Keratinocyte (primary cell): ENCODE results near the gene PRSS12. TPM values are rescaled to one million over a fixed set of nuclear protein-coding genes. Genes with fewer than 3 reads are reported as not detected.
"Not testable (repeated sequence)": the region's sequence is repeated elsewhere in the genome, so short reads cannot be mapped to it uniquely, and the experiment has no call there.

Source experiments
- DNase-seq: peaks from one replicate; pipeline ENCODE4 v3.0.0-alpha.2; 2011; ENCODE audit warnings: low read depth, missing footprints, low spot score
- FAIRE-seq: peaks from 2 replicates; lab custom pipeline; 2011; peaks lifted over from hg19 to GRCh38; lab: Jason Lieb, UNC
- H2AFZ ChIP-seq: 2 replicates; pipeline ENCODE4 v1.6.0; 2012; ENCODE audit warnings: low read length, control low read depth, inconsistent platforms; ENCODE audit not compliant: control insufficient read depth
- H3K27ac ChIP-seq: 2 replicates; pipeline ENCODE4 v1.5.1; 2011; ENCODE audit warnings: low read length; ENCODE audit not compliant: control insufficient read depth, insufficient read depth
- H3K27me3 ChIP-seq: 3 replicates; pipeline ENCODE4 v1.6.0; 2011; ENCODE audit warnings: low read length; ENCODE audit not compliant: control insufficient read depth, insufficient read depth; ENCODE audit errors: extremely low read depth
- H3K36me3 ChIP-seq, 2 experiments: 2 replicates in 1 of 2; 3 replicates in 1 of 2; pipeline ENCODE4 v1.5.1; 2011; ENCODE audit warnings: low read length in 2 of 2, mild to moderate bottlenecking in 1 of 2; ENCODE audit not compliant: control insufficient read depth in 2 of 2, insufficient read depth in 2 of 2; ENCODE audit errors: extremely low read depth in 1 of 2
- H3K4me1 ChIP-seq: 3 replicates; pipeline ENCODE4 v1.5.1; 2011; ENCODE audit warnings: low read length; ENCODE audit not compliant: control insufficient read depth, insufficient read depth; ENCODE audit errors: extremely low read depth
- H3K4me2 ChIP-seq: 3 replicates; pipeline ENCODE4 v1.6.0; 2011; ENCODE audit warnings: low read depth, low read length; ENCODE audit not compliant: control insufficient read depth, insufficient read depth; ENCODE audit errors: extremely low read depth
- H3K4me3 ChIP-seq, 3 experiments: fragments of 200-600 bp in 1 of 3; sonication (generic) in 1 of 3; 2 replicates in 2 of 3; 3 replicates in 1 of 3; pipeline ENCODE4 v1.5.1; 2011 to 2016; ENCODE audit warnings: low read length in 3 of 3, mild to moderate bottlenecking in 3 of 3, control low read depth in 2 of 3, inconsistent platforms in 1 of 3, low read depth in 1 of 3, mixed read lengths in 1 of 3, mixed run types in 1 of 3, moderate library complexity in 1 of 3; ENCODE audit not compliant: control insufficient read depth in 2 of 3, insufficient read depth in 2 of 3; ENCODE audit errors: extremely low read depth in 1 of 3
- H3K79me2 ChIP-seq: 2 replicates; pipeline ENCODE4 v1.6.0; 2012; ENCODE audit warnings: low read length; ENCODE audit not compliant: control insufficient read depth, insufficient read depth
- H3K9ac ChIP-seq: 3 replicates; pipeline ENCODE4 v1.6.0; 2011; ENCODE audit warnings: low read length; ENCODE audit not compliant: control insufficient read depth, insufficient read depth; ENCODE audit errors: extremely low read depth
- H3K9me1 ChIP-seq: 3 replicates; pipeline ENCODE4 v1.6.0; 2011; ENCODE audit warnings: low read length; ENCODE audit not compliant: control insufficient read depth, insufficient read depth; ENCODE audit errors: extremely low read depth
- H3K9me3 ChIP-seq: 2 replicates; pipeline ENCODE4 v1.5.1; 2012; ENCODE audit warnings: low read depth, low read length; ENCODE audit not compliant: control insufficient read depth
- H4K20me1 ChIP-seq: 3 replicates; pipeline ENCODE4 v1.6.0; 2011; ENCODE audit warnings: low read length; ENCODE audit not compliant: control insufficient read depth, insufficient read depth; ENCODE audit errors: extremely low read depth
- EZH2 ChIP-seq: IDR thresholded peaks from one replicate; pipeline ENCODE4 v1.6.1; 2012; ENCODE audit warnings: inconsistent platforms, mild to moderate bottlenecking, low read length, moderate library complexity
- dilution Hi-C: fragments of 300-500 bp; cut with MboI; formaldehyde crosslinking; loops from one replicate; pipeline ENCODE4 v1.7.0; 2020; ENCODE audit warnings: low sequenced_read_pairs; ENCODE audit not compliant: extremely low pct_ligation_motif_present
- polyA minus RNA-seq, 3 experiments: library from RNA; depleted of rRNA, polyadenylated mRNA; stranded (reverse); fragments of >200 nt; gene quantifications; 1 replicate in 1 of 3; 2 replicates in 1 of 3; 3 replicates in 1 of 3; pipeline ENCODE4 v1.2.3, GENCODE V29; 2011
- polyA plus RNA-seq, 5 experiments: library from polyadenylated mRNA; depleted of rRNA in 3 of 5; stranded (reverse) in 3 of 5; stranded (forward) in 1 of 5; unstranded in 1 of 5; fragments of >200 nt; gene quantifications; 1 replicate in 1 of 5; 2 replicates in 3 of 5; 3 replicates in 1 of 5; pipeline versions ENCODE4 v1.2.1 to v1.2.3, GENCODE V29; 2011 to 2012; ENCODE audit warnings: missing spikeins in 2 of 5, low read depth in 1 of 5, low replicate concordance in 1 of 5
- TF ChIP-seq, protein P1 (sequence below), 3 experiments: IDR thresholded peaks in 1 of 3; conservative IDR thresholded peaks in 1 of 3; optimal IDR thresholded peaks in 1 of 3; 2 replicates in 2 of 3; 3 replicates in 1 of 3; pipeline versions ENCODE3 to v1.5.1; 2011; ENCODE audit warnings: low read length in 3 of 3, mild to moderate bottlenecking in 3 of 3, moderate library complexity in 2 of 3, control low read depth in 1 of 3, inconsistent platforms in 1 of 3; ENCODE audit not compliant: insufficient read depth in 2 of 3; ENCODE audit errors: extremely low read depth in 1 of 3

The PRSS12 gene, protein sequence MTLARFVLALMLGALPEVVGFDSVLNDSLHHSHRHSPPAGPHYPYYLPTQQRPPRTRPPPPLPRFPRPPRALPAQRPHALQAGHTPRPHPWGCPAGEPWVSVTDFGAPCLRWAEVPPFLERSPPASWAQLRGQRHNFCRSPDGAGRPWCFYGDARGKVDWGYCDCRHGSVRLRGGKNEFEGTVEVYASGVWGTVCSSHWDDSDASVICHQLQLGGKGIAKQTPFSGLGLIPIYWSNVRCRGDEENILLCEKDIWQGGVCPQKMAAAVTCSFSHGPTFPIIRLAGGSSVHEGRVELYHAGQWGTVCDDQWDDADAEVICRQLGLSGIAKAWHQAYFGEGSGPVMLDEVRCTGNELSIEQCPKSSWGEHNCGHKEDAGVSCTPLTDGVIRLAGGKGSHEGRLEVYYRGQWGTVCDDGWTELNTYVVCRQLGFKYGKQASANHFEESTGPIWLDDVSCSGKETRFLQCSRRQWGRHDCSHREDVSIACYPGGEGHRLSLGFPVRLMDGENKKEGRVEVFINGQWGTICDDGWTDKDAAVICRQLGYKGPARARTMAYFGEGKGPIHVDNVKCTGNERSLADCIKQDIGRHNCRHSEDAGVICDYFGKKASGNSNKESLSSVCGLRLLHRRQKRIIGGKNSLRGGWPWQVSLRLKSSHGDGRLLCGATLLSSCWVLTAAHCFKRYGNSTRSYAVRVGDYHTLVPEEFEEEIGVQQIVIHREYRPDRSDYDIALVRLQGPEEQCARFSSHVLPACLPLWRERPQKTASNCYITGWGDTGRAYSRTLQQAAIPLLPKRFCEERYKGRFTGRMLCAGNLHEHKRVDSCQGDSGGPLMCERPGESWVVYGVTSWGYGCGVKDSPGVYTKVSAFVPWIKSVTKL
- polyA plus RNA-seq (12.5 to 21.6 TPM (median 16.6 TPM) in 3 replicates), polyA minus RNA-seq (7.4 to 16.7 TPM (median 8.7 TPM) in 3 replicates)
- 14.4 TPM for polyA plus RNA-seq (2011; ENCODE audit: low read depth)
- 9.7 and 10.5 TPM in 2 replicates for polyA plus RNA-seq (2011; cell fraction: cytosol; rRNA removed)
- 26.5 and 34.1 TPM in 2 replicates for polyA plus RNA-seq (2011; cell fraction: nucleus; rRNA removed)
- 11.2 and 22.7 TPM in 2 replicates for polyA plus RNA-seq (2012; ENCODE audit: low replicate concordance)
- 11.1 TPM for polyA minus RNA-seq (2011; cell fraction: cytosol; rRNA and poly(A)+ RNA removed)
- polyA minus RNA-seq (2011; cell fraction: nucleus; rRNA and poly(A)+ RNA removed): 21.8 and 32.7 TPM in 2 replicates

DNA sequence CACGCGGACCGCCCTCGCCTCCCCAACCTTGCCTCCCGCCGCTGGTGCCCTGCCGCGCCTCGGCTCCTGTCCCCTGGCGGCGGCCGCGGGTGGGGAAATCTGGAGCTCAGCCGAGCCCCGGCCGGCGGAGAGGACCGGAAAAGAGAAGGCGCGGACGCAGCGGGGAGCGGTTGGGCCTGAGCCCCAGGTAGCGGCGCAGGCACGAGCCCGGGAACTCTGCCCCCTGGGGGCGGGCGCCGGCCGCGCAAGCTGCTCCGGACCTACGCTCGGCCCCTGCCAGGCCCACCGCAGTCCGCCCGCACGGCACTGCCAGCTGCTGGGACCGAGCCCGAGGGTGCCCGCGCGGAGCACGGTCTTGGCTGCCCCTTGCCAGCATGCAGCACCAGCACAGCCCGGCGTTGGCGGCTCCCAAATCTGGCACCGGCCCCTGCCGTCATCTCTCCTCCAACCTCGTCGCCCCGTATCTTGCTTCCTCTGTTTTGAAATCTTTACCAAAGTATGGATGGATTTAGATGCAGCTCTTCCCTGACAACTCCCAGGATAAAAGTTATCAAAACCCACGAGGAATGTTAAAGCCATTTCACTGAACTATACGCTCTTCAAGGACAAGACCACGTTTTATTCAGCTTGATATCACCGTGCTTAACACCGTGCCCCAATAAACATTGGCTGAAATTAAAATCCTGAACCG lies at the start of gene PRSS12:
Gene PRSS12, minus strand, starts transcription at position 161 of the 691 bp plus-strand sequence. CDS start 283 bp downstream, outside the sequence.
- Histone ChIP-seq H2AFZ (peak within 1 kb of the TSS; percentile 92), H3K4me2 (peak within 1 kb of the TSS; percentile 75), H4K20me1 (no peaks in the 10 kb centered on the region), H3K4me1 (peaks cover 9% of the 10 kb centered on the region), H3K9ac (peak within 1 kb of the TSS; percentile 75), H3K9me1 (no peaks in the 10 kb centered on the region), H3K27ac (peak within 1 kb of the TSS; percentile 18), H3K36me3 (no peaks in the 10 kb centered on the region), H3K9me3 (no peaks in the 10 kb centered on the region), H3K27me3 (no peaks in the 10 kb centered on the region), H3K79me2 (no peaks in the 10 kb centered on the region), H3K4me3 (peak within 1 kb of the TSS; percentile 68 to 81 (median 76))
- TF ChIP-seq, protein P1, sequence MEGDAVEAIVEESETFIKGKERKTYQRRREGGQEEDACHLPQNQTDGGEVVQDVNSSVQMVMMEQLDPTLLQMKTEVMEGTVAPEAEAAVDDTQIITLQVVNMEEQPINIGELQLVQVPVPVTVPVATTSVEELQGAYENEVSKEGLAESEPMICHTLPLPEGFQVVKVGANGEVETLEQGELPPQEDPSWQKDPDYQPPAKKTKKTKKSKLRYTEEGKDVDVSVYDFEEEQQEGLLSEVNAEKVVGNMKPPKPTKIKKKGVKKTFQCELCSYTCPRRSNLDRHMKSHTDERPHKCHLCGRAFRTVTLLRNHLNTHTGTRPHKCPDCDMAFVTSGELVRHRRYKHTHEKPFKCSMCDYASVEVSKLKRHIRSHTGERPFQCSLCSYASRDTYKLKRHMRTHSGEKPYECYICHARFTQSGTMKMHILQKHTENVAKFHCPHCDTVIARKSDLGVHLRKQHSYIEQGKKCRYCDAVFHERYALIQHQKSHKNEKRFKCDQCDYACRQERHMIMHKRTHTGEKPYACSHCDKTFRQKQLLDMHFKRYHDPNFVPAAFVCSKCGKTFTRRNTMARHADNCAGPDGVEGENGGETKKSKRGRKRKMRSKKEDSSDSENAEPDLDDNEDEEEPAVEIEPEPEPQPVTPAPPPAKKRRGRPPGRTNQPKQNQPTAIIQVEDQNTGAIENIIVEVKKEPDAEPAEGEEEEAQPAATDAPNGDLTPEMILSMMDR (optimal IDR thresholded peaks at IDR 0.05 in 1 of 3, IDR thresholded peaks at IDR 0.05 in 1 of 3, conservative IDR thresholded peaks at IDR 0.05 in 1 of 3; ENCODE audit: extremely low read depth in 1 of 3, insufficient read depth in 2 of 3, low read length in 3 of 3): peak; percentile 63 to 88 (median 87)
- TF ChIP-seq EZH2: no peak
- FAIRE-seq (peak; percentile 53), DNase-seq (no peak)
- dilution Hi-C loops: no loop called here

DNA sequence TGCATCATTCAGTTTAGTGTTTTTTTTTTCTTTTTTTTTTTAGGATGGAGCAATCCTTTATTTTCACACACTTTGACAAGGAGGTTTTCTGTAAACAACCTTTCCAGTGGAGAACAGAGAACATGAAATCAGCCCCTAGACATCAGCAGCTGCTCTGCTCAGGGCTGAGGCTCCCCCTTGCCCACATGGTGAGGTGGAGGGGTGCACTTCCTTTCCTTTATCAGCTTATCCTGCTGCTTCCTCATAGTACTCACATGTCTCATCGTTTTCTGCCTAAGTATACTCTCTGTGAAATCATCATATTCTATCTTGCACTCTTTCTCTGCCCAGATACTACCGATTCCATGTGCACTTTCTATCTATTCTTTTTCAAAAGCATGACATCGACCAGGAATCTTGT lies 47.6 kb upstream of the PRSS12 start:
- Histone ChIP-seq H3K4me1 (peaks cover 23% of the 10 kb centered on the region), H3K27ac (no peak overlapping the region), H3K36me3 (no peaks in the 10 kb centered on the region), H3K9me1 (no peaks in the 10 kb centered on the region), H4K20me1 (no peaks in the 10 kb centered on the region), H3K79me2 (no peaks in the 10 kb centered on the region), H2AFZ (peak overlapping the region; percentile 57), H3K27me3 (no peaks in the 10 kb centered on the region), H3K9ac (no peak overlapping the region), H3K9me3 (no peaks in the 10 kb centered on the region), H3K4me2 (no peak overlapping the region), H3K4me3 (no peak overlapping the region)
- dilution Hi-C loops: no loop called here
- DNase-seq: no peak
- no peak for FAIRE-seq
- TF ChIP-seq, protein P1 (optimal IDR thresholded peaks at IDR 0.05 in 1 of 3, IDR thresholded peaks at IDR 0.05 in 1 of 3, conservative IDR thresholded peaks at IDR 0.05 in 1 of 3; ENCODE audit: extremely low read depth in 1 of 3, insufficient read depth in 2 of 3, low read length in 3 of 3): no peak
- no peak for TF ChIP-seq EZH2

DNA sequence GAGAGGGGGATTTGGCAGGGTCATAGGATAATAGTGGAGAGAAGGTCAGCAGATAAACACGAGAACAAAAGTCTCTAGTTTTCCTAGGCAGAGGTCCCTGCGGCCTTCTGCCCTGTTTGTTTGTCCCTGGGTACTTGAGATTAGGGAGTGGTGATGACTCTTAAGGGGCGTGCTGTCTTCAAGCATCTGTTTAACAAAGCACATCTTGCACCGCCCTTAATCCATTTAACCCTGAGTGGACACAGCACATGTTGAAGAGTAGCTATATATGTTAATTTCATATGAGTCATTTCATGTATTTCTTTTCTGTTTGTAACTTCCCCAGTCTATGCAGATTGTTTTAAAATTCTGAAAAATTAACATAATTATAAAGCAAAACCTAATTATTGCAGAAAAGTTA lies 47.1 kb upstream of the PRSS12 start:
- H3K36me3 ChIP-seq, FAIRE-seq, H3K27ac ChIP-seq, H3K79me2 ChIP-seq, H4K20me1 ChIP-seq, H3K4me2 ChIP-seq, H3K9ac ChIP-seq, dilution Hi-C loops, H3K9me3 ChIP-seq, DNase-seq, H3K27me3 ChIP-seq, H3K9me1 ChIP-seq, H3K4me3 ChIP-seq, H2AFZ ChIP-seq: not testable (repeated sequence)
- peaks cover 23% of the 10 kb centered on the region for H3K4me1 ChIP-seq
